A549 treated with AZD9567 at 1 μM for 4 hours (cell line): Measurements from ENCODE around the gene CAPNS2. TPM values are rescaled to one million over a fixed set of nuclear protein-coding genes. Genes with fewer than 3 reads are reported as not detected.

Experiments used
- total RNA-seq: library from RNA; stranded (reverse); fragments of 200-300 nt; extraction: Qiagen RNA extraction; gene quantifications from 5 replicates; pipeline ENCODE4 v1.2.3, GENCODE V29; 2022; ENCODE audit not compliant: insufficient read depth

The CAPNS2 gene
- total RNA-seq: not detected in 5 replicates

DNA sequence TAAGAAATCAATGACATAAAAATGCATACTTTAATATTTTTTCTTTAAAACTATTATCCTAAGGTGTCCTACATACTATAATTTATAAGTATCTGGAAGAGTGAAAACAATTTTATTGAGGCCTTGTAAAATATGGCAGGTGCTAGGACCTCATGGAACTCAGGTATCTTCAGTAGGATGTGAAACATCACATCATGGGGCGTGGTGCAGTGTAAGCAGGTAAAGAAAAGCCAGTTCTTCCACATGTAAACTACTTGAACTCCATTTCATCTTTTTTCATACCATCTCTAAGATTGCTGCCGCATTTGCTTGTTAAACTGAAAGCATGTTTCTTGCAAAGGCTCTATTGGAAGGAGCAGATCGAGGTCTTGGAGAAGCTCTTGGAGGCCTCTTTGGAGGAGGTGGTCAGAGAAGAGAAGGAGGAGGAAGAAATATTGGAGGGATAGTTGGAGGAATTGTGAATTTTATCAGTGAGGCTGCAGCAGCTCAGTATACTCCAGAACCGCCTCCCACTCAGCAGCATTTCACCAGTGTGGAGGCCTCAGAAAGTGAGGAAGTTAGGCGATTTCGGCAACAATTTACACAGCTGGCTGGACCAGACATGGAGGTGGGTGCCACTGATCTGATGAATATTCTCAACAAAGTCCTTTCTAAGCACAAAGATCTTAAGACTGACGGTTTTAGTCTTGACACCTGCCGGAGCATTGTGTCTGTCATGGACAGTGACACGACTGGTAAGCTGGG, at the start of gene CAPNS2:
TSS of gene CAPNS2 (plus strand) at position 253 of the 744 bp plus-strand sequence. CDS start at position 326, 73 bp downstream.

Other genes starting within 250 kb of the CAPNS2 start
- gene IRX6, start 242.5 kb upstream of the CAPNS2 start, total RNA-seq: not detected in 5 replicates
- 6.6 to 17.4 TPM (median 8.1 TPM) in 5 replicates for gene MMP2, start 87.5 kb upstream of the CAPNS2 start, total RNA-seq
- gene LPCAT2, start 57.6 kb upstream of the CAPNS2 start, total RNA-seq: 5.4 to 9.4 TPM (median 6.0 TPM) in 5 replicates
- 0.06 to 0.13 TPM (median 0.11 TPM) in 3 of 5 replicates, not detected in the others for gene SLC6A2, start 89.3 kb downstream of the CAPNS2 start, total RNA-seq